ENCODE data around the gene FGF14. TPM values are rescaled to one million over a fixed set of nuclear protein-coding genes. Genes with fewer than 3 reads are reported as not detected.

The FGF14 gene
- total RNA-seq, 1 donor from 2014 or later: 1.4 TPM

- Mint-ChIP-seq H3K27me3 (ENCODE audit: insufficient read depth, low read depth) (peaks cover 2% of the 10 kb centered on the region), H3K36me3 (no peaks in the 10 kb centered on the region), H3K9me3 (no peaks in the 10 kb centered on the region), H3K27ac (no peak overlapping the region), H3K4me1 (no peaks in the 10 kb centered on the region), H3K4me3 (no peak overlapping the region)
- no peak overlapping the region for H3K9ac ChIP-seq
- no peaks in the 10 kb centered on the region for H3K4me1 ChIP-seq
- no peak for TF ChIP-seq EZH2phosphoT487 (IDR thresholded peaks at IDR 0.05)
- TF ChIP-seq CTCF (IDR thresholded peaks at IDR 0.05): no peak
- TF ChIP-seq EZH2 (IDR thresholded peaks at IDR 0.05): no peak
- no peak overlapping the region for H2AFZ ChIP-seq (replicated peaks)
- no peaks in the 10 kb centered on the region for H3K9me3 ChIP-seq (ENCODE audit: low read depth)
- H3K79me2 ChIP-seq (ENCODE audit: low read depth): no peaks in the 10 kb centered on the region
- no peaks in the 10 kb centered on the region for H4K20me1 ChIP-seq (ENCODE audit: low read depth)
- no peaks in the 10 kb centered on the region for H3F3A ChIP-seq (ENCODE audit: low read depth)
- H3K27me3 ChIP-seq: no peaks in the 10 kb centered on the region
- DNase-seq (ENCODE audit: low spot score): no peak
- no peak overlapping the region for H3K27ac ChIP-seq
- H3K4me2 ChIP-seq: no peak overlapping the region
- no peaks in the 10 kb centered on the region for H3K36me3 ChIP-seq
- no peak overlapping the region for H3K4me3 ChIP-seq
Measured at GRCh38 chr13:101835920-101836319, 565.9 kb downstream of the FGF14 start.

DNA sequence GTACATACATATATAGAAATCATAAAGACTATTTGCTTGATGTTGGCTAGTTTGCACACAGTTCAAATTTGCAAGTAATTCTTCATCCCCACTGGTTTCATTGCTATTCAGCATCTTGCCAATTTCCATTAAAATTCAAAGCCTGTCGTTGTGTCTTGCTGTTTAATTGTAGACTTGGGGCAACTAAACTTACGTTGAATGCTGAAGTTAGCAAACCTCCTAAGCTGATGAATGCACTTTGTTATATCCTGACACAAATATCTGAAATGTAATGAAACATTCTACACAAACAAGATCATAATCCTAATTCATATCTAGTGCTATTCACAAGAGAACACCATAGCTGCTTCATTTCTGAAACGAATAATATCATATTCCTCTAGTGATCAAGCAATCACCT is 568.2 kb downstream of the FGF14 start:
- no peak overlapping the region for H3K4me3 Mint-ChIP-seq
- Histone ChIP-seq H3K36me3 (no peaks in the 10 kb centered on the region), H3F3A (ENCODE audit: low read depth) (no peaks in the 10 kb centered on the region), H3K4me2 (no peak overlapping the region), H3K79me2 (ENCODE audit: low read depth) (no peaks in the 10 kb centered on the region), H3K9ac (no peak overlapping the region), H3K27me3 (no peaks in the 10 kb centered on the region), H3K4me1 (no peaks in the 10 kb centered on the region), H3K4me3 (no peak overlapping the region), H2AFZ (replicated peaks) (no peak overlapping the region), H4K20me1 (ENCODE audit: low read depth) (no peaks in the 10 kb centered on the region), H3K9me3 (ENCODE audit: low read depth) (no peaks in the 10 kb centered on the region), H3K27ac (no peak overlapping the region)
- DNase-seq (ENCODE audit: low spot score): no peak
- TF ChIP-seq EZH2phosphoT487 (IDR thresholded peaks at IDR 0.05) (no peak), EZH2 (IDR thresholded peaks at IDR 0.05) (no peak), CTCF (IDR thresholded peaks at IDR 0.05) (no peak)
- H3K4me1 Mint-ChIP-seq: peaks cover 3% of the 10 kb centered on the region
- H3K9me3 Mint-ChIP-seq: no peaks in the 10 kb centered on the region
- H3K27me3 Mint-ChIP-seq (ENCODE audit: insufficient read depth, low read depth): peaks cover 2% of the 10 kb centered on the region
- no peaks in the 10 kb centered on the region for H3K36me3 Mint-ChIP-seq
- no peak overlapping the region for H3K27ac Mint-ChIP-seq

DNA sequence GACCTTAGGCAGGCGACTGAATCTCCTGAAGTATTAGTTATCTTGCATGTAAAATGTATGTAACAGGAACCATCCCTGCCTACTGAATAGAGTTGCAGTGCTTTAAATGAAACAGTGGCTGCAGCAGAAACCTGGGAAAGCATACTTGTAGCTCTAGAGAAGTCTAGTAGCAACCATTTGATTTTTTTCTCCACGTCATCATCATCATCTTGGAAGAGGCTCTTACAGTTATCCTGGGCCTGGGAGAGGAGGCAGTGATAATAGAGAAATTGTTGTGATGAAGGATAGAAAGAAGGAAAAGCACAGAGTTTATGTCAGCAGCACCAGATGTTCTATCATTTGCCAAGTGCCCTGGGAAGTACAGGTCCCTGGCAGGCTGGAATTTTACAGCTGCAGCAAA is 571.8 kb downstream of the FGF14 start:
- no peaks in the 10 kb centered on the region for H3K36me3 Mint-ChIP-seq
- H3K4me1 Mint-ChIP-seq: peaks cover 7% of the 10 kb centered on the region
- no peak overlapping the region for H3K9ac ChIP-seq

More for the DNA sequence above, 571.8 kb downstream of the FGF14 start:
- Histone ChIP-seq H3K27ac (no peak overlapping the region), H3K36me3 (no peaks in the 10 kb centered on the region), H3F3A (ENCODE audit: low read depth) (no peaks in the 10 kb centered on the region), H2AFZ (replicated peaks) (no peak overlapping the region), H4K20me1 (ENCODE audit: low read depth) (no peaks in the 10 kb centered on the region), H3K4me1 (no peaks in the 10 kb centered on the region), H3K9me3 (ENCODE audit: low read depth) (no peaks in the 10 kb centered on the region), H3K4me2 (no peak overlapping the region), H3K4me3 (no peak overlapping the region), H3K79me2 (ENCODE audit: low read depth) (no peaks in the 10 kb centered on the region), H3K27me3 (no peaks in the 10 kb centered on the region)
- TF ChIP-seq EZH2 (IDR thresholded peaks at IDR 0.05) (no peak), EZH2phosphoT487 (IDR thresholded peaks at IDR 0.05) (no peak), CTCF (IDR thresholded peaks at IDR 0.05) (no peak)
- Mint-ChIP-seq H3K9me3 (no peaks in the 10 kb centered on the region), H3K4me3 (no peak overlapping the region), H3K27me3 (ENCODE audit: insufficient read depth, low read depth) (no peaks in the 10 kb centered on the region), H3K27ac (no peak overlapping the region)
- no peak for DNase-seq (ENCODE audit: low spot score)

Data from neural progenitor cell (in vitro differentiated cells).